ENCODE measurements around the gene LRP6. TPM values are rescaled to one million over a fixed set of nuclear protein-coding genes. Genes with fewer than 3 reads are reported as not detected.

LRP6 gene
- total and polyA plus RNA-seq, 2 donors, result 3.3 to 11.7 TPM

GRCh38 chr12:12079291-12079690 is 187.6 kb downstream of the LRP6 start:
- Histone ChIP-seq H3K27ac (ENCODE audit: low read depth in 1 of 2, low read length in 1 of 2) (no peak overlapping the region), H3K9me3 (ENCODE audit: control insufficient read depth in 2 of 2, insufficient read depth in 1 of 2, low read length in 1 of 2) (no peaks in the 10 kb centered on the region), H3K27me3 (ENCODE audit: control insufficient read depth in 2 of 2, insufficient read depth in 1 of 2, low read length in 1 of 2) (no peaks in the 10 kb centered on the region), H3K36me3 (ENCODE audit: control insufficient read depth in 2 of 2, insufficient read depth in 2 of 2, low read length in 1 of 2) (no peaks in the 10 kb centered on the region), H3K4me3 (ENCODE audit: low read length in 2 of 2) (no peak overlapping the region), H3K4me1 (ENCODE audit: control insufficient read depth in 2 of 2, insufficient read depth in 2 of 2, low read length in 2 of 2) (no peaks in the 10 kb centered on the region)
- DNase-seq (ENCODE audit: low read depth in 6 of 9, low spot score in 9 of 9), result no peak
- 95% methylated on average over 5 of the region's 5 CpGs for WGBS

DNA sequence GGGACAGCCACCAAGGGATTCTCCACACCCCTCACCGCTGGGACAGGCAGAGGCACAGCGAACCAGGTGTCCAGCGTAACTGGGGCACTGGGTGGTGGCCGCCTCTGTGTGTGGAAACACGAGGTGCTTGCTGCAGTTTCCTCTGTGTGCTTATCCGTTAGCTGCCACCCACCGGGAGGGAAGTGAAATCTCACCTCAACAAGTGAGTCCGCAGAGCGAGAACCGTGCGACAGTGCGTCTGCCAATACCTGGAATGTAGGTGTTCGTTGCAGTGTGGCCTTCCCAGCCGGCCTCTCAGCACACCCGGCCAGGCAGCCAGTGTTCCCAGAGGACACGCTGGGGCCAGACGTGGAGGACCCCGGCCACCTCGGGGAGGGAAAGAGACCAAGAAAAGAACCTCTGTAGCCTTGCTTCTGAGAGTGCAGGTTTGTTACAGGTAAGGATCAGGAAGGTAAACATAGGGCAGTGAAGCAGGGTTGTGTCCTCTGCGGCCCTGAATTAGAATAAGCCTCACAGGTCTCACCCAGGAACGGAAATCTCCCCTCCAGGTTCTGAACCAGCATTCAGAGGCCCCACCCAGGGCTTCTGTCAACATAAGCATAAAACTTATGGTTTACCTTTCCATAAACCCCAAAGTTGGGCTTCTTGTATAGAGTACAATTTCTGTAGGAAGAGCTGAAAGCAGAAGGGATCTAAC is 194.6 kb downstream of the LRP6 start:
- Histone ChIP-seq H3K4me1 (ENCODE audit: control insufficient read depth in 2 of 2, insufficient read depth in 2 of 2, low read length in 2 of 2) (no peaks in the 10 kb centered on the region), H3K27ac (ENCODE audit: low read depth in 1 of 2, low read length in 1 of 2) (no peak overlapping the region), H3K9me3 (ENCODE audit: control insufficient read depth in 2 of 2, insufficient read depth in 1 of 2, low read length in 1 of 2) (no peaks in the 10 kb centered on the region), H3K4me3 (ENCODE audit: low read length in 2 of 2) (no peak overlapping the region), H3K27me3 (ENCODE audit: control insufficient read depth in 2 of 2, insufficient read depth in 1 of 2, low read length in 1 of 2) (no peaks in the 10 kb centered on the region), H3K36me3 (ENCODE audit: control insufficient read depth in 2 of 2, insufficient read depth in 2 of 2, low read length in 1 of 2) (no peaks in the 10 kb centered on the region)
- 72% methylated on average over 21 of the region's 21 CpGs for WGBS
- peak in 3 of 9 donors; percentile 13 to 22 (median 15) for DNase-seq (ENCODE audit: low read depth in 6 of 9, low spot score in 9 of 9)

- H3K27me3 ChIP-seq (ENCODE audit: control insufficient read depth in 2 of 2, insufficient read depth in 1 of 2, low read length in 1 of 2), result no peaks in the 10 kb centered on the region
- H3K36me3 ChIP-seq (ENCODE audit: control insufficient read depth in 2 of 2, insufficient read depth in 2 of 2, low read length in 1 of 2), result no peaks in the 10 kb centered on the region
- no peak within 1 kb of the TSS for H3K4me3 ChIP-seq (ENCODE audit: low read length in 2 of 2)
- DNase-seq (ENCODE audit: low read depth in 6 of 9, low spot score in 9 of 9), result peak in 1 of 9 donors; percentile 41
- H3K4me1 ChIP-seq (ENCODE audit: control insufficient read depth in 2 of 2, insufficient read depth in 2 of 2, low read length in 2 of 2), result no peaks in the 10 kb centered on the region
- no peak within 1 kb of the TSS for H3K27ac ChIP-seq (ENCODE audit: low read depth in 1 of 2, low read length in 1 of 2)
- WGBS, result 73% methylated on average over 12 of the region's 12 CpGs
- no peaks in the 10 kb centered on the region for H3K9me3 ChIP-seq (ENCODE audit: control insufficient read depth in 2 of 2, insufficient read depth in 1 of 2, low read length in 1 of 2)
Measured at GRCh38 chr12:12070674-12071656, 195.9 kb downstream of the LRP6 start, which contains the start of gene BCL2L14. BCL2L14 (plus strand) TSS chr12:12070939; CDS start chr12:12079306, 8,367 bp downstream.

GRCh38 chr12:12069821-12070548 is 196.9 kb downstream of the LRP6 start:
- Histone ChIP-seq H3K27me3 (ENCODE audit: control insufficient read depth in 2 of 2, insufficient read depth in 1 of 2, low read length in 1 of 2) (no peaks in the 10 kb centered on the region), H3K4me1 (ENCODE audit: control insufficient read depth in 2 of 2, insufficient read depth in 2 of 2, low read length in 2 of 2) (no peaks in the 10 kb centered on the region), H3K36me3 (ENCODE audit: control insufficient read depth in 2 of 2, insufficient read depth in 2 of 2, low read length in 1 of 2) (no peaks in the 10 kb centered on the region), H3K4me3 (ENCODE audit: low read length in 2 of 2) (no peak overlapping the region), H3K27ac (ENCODE audit: low read depth in 1 of 2, low read length in 1 of 2) (no peak overlapping the region), H3K9me3 (ENCODE audit: control insufficient read depth in 2 of 2, insufficient read depth in 1 of 2, low read length in 1 of 2) (no peaks in the 10 kb centered on the region)
- 98% methylated on average over 14 of the region's 14 CpGs for WGBS
- DNase-seq (ENCODE audit: low read depth in 6 of 9, low spot score in 9 of 9), result no peak

- Histone ChIP-seq H3K27me3 (ENCODE audit: control insufficient read depth in 2 of 2, insufficient read depth in 1 of 2, low read length in 1 of 2) (no peaks in the 10 kb centered on the region), H3K9me3 (ENCODE audit: control insufficient read depth in 2 of 2, insufficient read depth in 1 of 2, low read length in 1 of 2) (no peaks in the 10 kb centered on the region), H3K4me1 (ENCODE audit: control insufficient read depth in 2 of 2, insufficient read depth in 2 of 2, low read length in 2 of 2) (no peaks in the 10 kb centered on the region), H3K27ac (ENCODE audit: low read depth in 1 of 2, low read length in 1 of 2) (no peak overlapping the region), H3K36me3 (ENCODE audit: control insufficient read depth in 2 of 2, insufficient read depth in 2 of 2, low read length in 1 of 2) (no peaks in the 10 kb centered on the region), H3K4me3 (ENCODE audit: low read length in 2 of 2) (no peak overlapping the region)
- WGBS, result 95% methylated on average over 6 of the region's 6 CpGs
- no peak for DNase-seq (ENCODE audit: low read depth in 6 of 9, low spot score in 9 of 9)
Measured at GRCh38 chr12:12068751-12069150, 198.1 kb downstream of the LRP6 start.

Other genes starting within 250 kb of the LRP6 start
- gene BCL2L14, start 196.1 kb downstream of the LRP6 start, total RNA-seq, result 11.4 TPM
- gene BCL2L14, start 196.1 kb downstream of the LRP6 start, polyA plus RNA-seq, result 3.0 TPM
- gene MANSC1, start 83.2 kb upstream of the LRP6 start, total RNA-seq, result 1.0 TPM
- 4.6 TPM for gene MANSC1, start 83.2 kb upstream of the LRP6 start, polyA plus RNA-seq
- gene BORCS5, start 90.0 kb upstream of the LRP6 start, total RNA-seq, result 6.0 TPM
- gene BORCS5, start 90.0 kb upstream of the LRP6 start, polyA plus RNA-seq, result 7.0 TPM

Data from thymus (tissue), 11 donors.